Measurements from ENCODE around the gene TP53AIP1. TPM values are rescaled to one million over a fixed set of nuclear protein-coding genes. Genes with fewer than 3 reads are reported as not detected.

TP53AIP1 gene
- total and polyA plus RNA-seq, 2 of the 8 experiments (the other 6 are each of a cell fraction or from before 2014, with no cell fraction given), result 0.03 TPM; not detected in 1

GRCh38 chr11:128901653-128902514 lies 40.8 kb downstream of the TP53AIP1 start (continued):
- no peak for TF ChIP-seq PHF8 (conservative IDR thresholded peaks at IDR 0.05; ENCODE audit: low read depth, low read length)
- TF ChIP-seq, protein P1, sequence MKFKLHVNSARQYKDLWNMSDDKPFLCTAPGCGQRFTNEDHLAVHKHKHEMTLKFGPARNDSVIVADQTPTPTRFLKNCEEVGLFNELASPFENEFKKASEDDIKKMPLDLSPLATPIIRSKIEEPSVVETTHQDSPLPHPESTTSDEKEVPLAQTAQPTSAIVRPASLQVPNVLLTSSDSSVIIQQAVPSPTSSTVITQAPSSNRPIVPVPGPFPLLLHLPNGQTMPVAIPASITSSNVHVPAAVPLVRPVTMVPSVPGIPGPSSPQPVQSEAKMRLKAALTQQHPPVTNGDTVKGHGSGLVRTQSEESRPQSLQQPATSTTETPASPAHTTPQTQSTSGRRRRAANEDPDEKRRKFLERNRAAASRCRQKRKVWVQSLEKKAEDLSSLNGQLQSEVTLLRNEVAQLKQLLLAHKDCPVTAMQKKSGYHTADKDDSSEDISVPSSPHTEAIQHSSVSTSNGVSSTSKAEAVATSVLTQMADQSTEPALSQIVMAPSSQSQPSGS (IDR thresholded peaks at IDR 0.05; ENCODE audit: low read length), result no peak
- no peak for TF ChIP-seq POLR2A (IDR thresholded peaks at IDR 0.05; ENCODE audit: control extremely low read depth in 1 of 2, low read depth in 2 of 2, low read length in 2 of 2)
- no peak for TF ChIP-seq CBX8 (IDR thresholded peaks at IDR 0.05; ENCODE audit: borderline replicate concordance, low read depth, low read length)
- TF ChIP-seq SUZ12 (IDR thresholded peaks at IDR 0.05; ENCODE audit: low read length), result peak; percentile 85
- peak; percentile 5 for TF ChIP-seq RNF2 (IDR thresholded peaks at IDR 0.05; ENCODE audit: borderline replicate concordance, low read depth, low read length, missing control alignments, poor library complexity, severe bottlenecking)
- TF ChIP-seq CTBP2 (IDR thresholded peaks at IDR 0.05; ENCODE audit: borderline replicate concordance, insufficient read depth, insufficient read length, low read length), result peak; percentile 88
- 0 out of 4 replicates have a peak, but pooled peaks of 1 of the 2 experiments have one; percentile 49 for TF ChIP-seq SIN3A (conservative IDR thresholded peaks at IDR 0.05 in 1 of 2, IDR thresholded peaks at IDR 0.05 in 1 of 2; ENCODE audit: low read depth in 1 of 2, low read length in 2 of 2)
- no peak for TF ChIP-seq SP1 (IDR thresholded peaks at IDR 0.05; ENCODE audit: low read depth, low read length)
- peak; percentile 70 for TF ChIP-seq EZH2 (IDR thresholded peaks at IDR 0.05; ENCODE audit: low read depth, low read length, severe bottlenecking)
- no peak for TF ChIP-seq MAX (IDR thresholded peaks at IDR 0.05)
- no peak for TF ChIP-seq POLR2AphosphoS5 (IDR thresholded peaks at IDR 0.05; ENCODE audit: low read depth, low read length)
- no peak for TF ChIP-seq BACH1 (IDR thresholded peaks at IDR 0.05; ENCODE audit: low read length)
- TF ChIP-seq GTF2F1 (IDR thresholded peaks at IDR 0.05; ENCODE audit: borderline replicate concordance, low read depth, low read length), result no peak

Data from H1 (cell line).